HepG2 (cell line): Measurements from ENCODE around the gene LTB4R. TPM values are rescaled to one million over a fixed set of nuclear protein-coding genes. Genes with fewer than 3 reads are reported as not detected.

Source experiments
- AHR ChIP-seq: IDR thresholded peaks from 2 replicates; pipeline ENCODE4 v1.6.1; 2018; ENCODE audit warnings: missing genetic modification reagents, missing compliant biosample characterization
- ARID2 ChIP-seq: sonication (generic); formaldehyde crosslinking; IDR thresholded peaks from 2 replicates; pipeline ENCODE4 v1.8.1; 2022; ENCODE audit warnings: mild to moderate bottlenecking, missing genetic modification reagents, borderline replicate concordance
- CEBPG ChIP-seq: IDR thresholded peaks from 2 replicates; pipeline ENCODE4 v1.6.1; 2016
- DNMT3B ChIP-seq: conservative IDR thresholded peaks from 2 replicates; pipeline ENCODE4 v1.6.1; 2016; ENCODE audit warnings: missing biosample characterization, control low read depth
- FOXM1 ChIP-seq: sonication (generic); formaldehyde crosslinking; IDR thresholded peaks from 2 replicates; pipeline ENCODE4 v1.5.0; 2020; ENCODE audit warnings: missing genetic modification reagents
- KDM6A ChIP-seq: IDR thresholded peaks from 2 replicates; pipeline ENCODE4 v1.6.1; 2016; ENCODE audit warnings: low read depth
- MIXL1 ChIP-seq: IDR thresholded peaks from 2 replicates; pipeline ENCODE4 v1.6.1; 2016
- MXD4 ChIP-seq: IDR thresholded peaks from 2 replicates; pipeline ENCODE4 v1.6.1; 2016; ENCODE audit warnings: mild to moderate bottlenecking, missing biosample characterization, missing genetic modification reagents
- MXI1 ChIP-seq: IDR thresholded peaks from 3 replicates; pipeline ENCODE4 v1.6.1; 2012; ENCODE audit warnings: low read depth, low read length, inconsistent platforms, borderline replicate concordance
- MYC ChIP-seq: sonication (generic); formaldehyde crosslinking; IDR thresholded peaks from 2 replicates; pipeline ENCODE4 v1.9.0; 2021; ENCODE audit warnings: missing genetic modification reagents, borderline replicate concordance
- MYNN ChIP-seq: sonication (generic); formaldehyde crosslinking; IDR thresholded peaks from 2 replicates; pipeline ENCODE4 v1.4.0; 2020; ENCODE audit warnings: mild to moderate bottlenecking, low read depth, missing genetic modification reagents
- NBN ChIP-seq: fragments of 450-650 bp; conservative IDR thresholded peaks from 2 replicates; pipeline ENCODE4 v1.6.1; 2017
- REL ChIP-seq: sonication (generic); formaldehyde crosslinking; conservative IDR thresholded peaks from 2 replicates; pipeline ENCODE4 v1.8.0; 2022; ENCODE audit warnings: mild to moderate bottlenecking, missing genetic modification reagents, moderate library complexity
- SOX13 ChIP-seq, 3 experiments: fragments of 450-650 bp in 1 of 3; sonication (generic) in 1 of 3; formaldehyde crosslinking in 1 of 3; IDR thresholded peaks in 2 of 3; conservative IDR thresholded peaks in 1 of 3; 2 replicates each; pipeline versions ENCODE4 v1.5.0 to v1.6.1; 2016 to 2020; ENCODE audit warnings: antibody characterized with exemption in 1 of 3, mild to moderate bottlenecking in 1 of 3, missing compliant biosample characterization in 1 of 3, missing genetic modification reagents in 1 of 3, moderate library complexity in 1 of 3
- TBP ChIP-seq: sonication (generic); formaldehyde crosslinking; IDR thresholded peaks from 2 replicates; pipeline ENCODE4 v1.5.0; 2020; ENCODE audit warnings: missing genetic modification reagents
- TSC22D2 ChIP-seq: sonication (generic); formaldehyde crosslinking; IDR thresholded peaks from 2 replicates; pipeline ENCODE4 v1.5.1; 2020; ENCODE audit warnings: missing genetic modification reagents, mild to moderate bottlenecking, borderline replicate concordance
- ZBTB3 ChIP-seq: sonication (generic); formaldehyde crosslinking; IDR thresholded peaks from 2 replicates; pipeline ENCODE4 v1.4.0; 2020; ENCODE audit warnings: low read depth, mild to moderate bottlenecking, moderate library complexity, missing genetic modification reagents, borderline replicate concordance
- ZKSCAN5 ChIP-seq: sonication (generic); formaldehyde crosslinking; IDR thresholded peaks from 2 replicates; pipeline ENCODE4 v1.5.1; 2020; ENCODE audit warnings: mild to moderate bottlenecking, missing genetic modification reagents
- ZNF260 ChIP-seq: sonication (generic); formaldehyde crosslinking; IDR thresholded peaks from 2 replicates; pipeline ENCODE4 v1.4.0; 2020; ENCODE audit warnings: missing genetic modification reagents, low read depth, mild to moderate bottlenecking, borderline replicate concordance
- ZNF263 ChIP-seq: sonication (generic); formaldehyde crosslinking; IDR thresholded peaks from 2 replicates; pipeline ENCODE4 v1.4.0; 2020; ENCODE audit warnings: missing genetic modification reagents
- ZNF570 ChIP-seq: sonication (generic); formaldehyde crosslinking; IDR thresholded peaks from 2 replicates; pipeline ENCODE4 v1.4.0; 2020; ENCODE audit warnings: mild to moderate bottlenecking, missing genetic modification reagents, borderline replicate concordance
- ZNF746 ChIP-seq: sonication (generic); formaldehyde crosslinking; IDR thresholded peaks from 2 replicates; pipeline ENCODE4 v1.8.0; 2022; ENCODE audit warnings: mild to moderate bottlenecking, missing genetic modification reagents
- polyA plus RNA-seq, 8 experiments: library from polyadenylated mRNA; depleted of rRNA in 3 of 8; stranded (reverse) in 7 of 8; unstranded in 1 of 8; fragments of >200 nt; fragmentation: Illumina TruSeq in 4 of 8; extraction: Trizol in 4 of 8; gene quantifications; 2 replicates each; pipeline versions ENCODE4 v1.2.1 to v1.2.3, GENCODE V29; 2011 to 2016; ENCODE audit warnings: low read depth in 4 of 8, missing spikeins in 1 of 8, mixed read lengths in 1 of 8; ENCODE audit not compliant: insufficient read depth in 1 of 8
- total RNA-seq, 5 experiments: library from RNA; depleted of rRNA; stranded (reverse); fragments of >200 nt; fragmentation: Illumina TruSeq; extraction: Trizol; gene quantifications; 2 replicates each; pipeline ENCODE4 v1.2.3, GENCODE V29; 2016; ENCODE audit warnings: low read depth in 1 of 5
- TF ChIP-seq, protein P1 (sequence below): sonication (generic); formaldehyde crosslinking; IDR thresholded peaks from 2 replicates; pipeline ENCODE4 v1.5.1; 2020; ENCODE audit warnings: missing genetic modification reagents, mild to moderate bottlenecking, borderline replicate concordance
- TF ChIP-seq, protein P2 (sequence below): sonication (generic); formaldehyde crosslinking; IDR thresholded peaks from 2 replicates; pipeline ENCODE4 v1.9.0; 2021; ENCODE audit warnings: missing genetic modification reagents, borderline replicate concordance
- TF ChIP-seq, protein P3 (sequence below): sonication (generic); formaldehyde crosslinking; IDR thresholded peaks from 2 replicates; pipeline ENCODE4 v1.9.0; 2022; ENCODE audit warnings: low read depth, missing genetic modification reagents

The LTB4R gene
- total and polyA plus RNA-seq, 2 of the 13 experiments (the other 11 are each of a cell fraction or from before 2014, with no cell fraction given) = 3.2 to 8.2 TPM

DNA sequence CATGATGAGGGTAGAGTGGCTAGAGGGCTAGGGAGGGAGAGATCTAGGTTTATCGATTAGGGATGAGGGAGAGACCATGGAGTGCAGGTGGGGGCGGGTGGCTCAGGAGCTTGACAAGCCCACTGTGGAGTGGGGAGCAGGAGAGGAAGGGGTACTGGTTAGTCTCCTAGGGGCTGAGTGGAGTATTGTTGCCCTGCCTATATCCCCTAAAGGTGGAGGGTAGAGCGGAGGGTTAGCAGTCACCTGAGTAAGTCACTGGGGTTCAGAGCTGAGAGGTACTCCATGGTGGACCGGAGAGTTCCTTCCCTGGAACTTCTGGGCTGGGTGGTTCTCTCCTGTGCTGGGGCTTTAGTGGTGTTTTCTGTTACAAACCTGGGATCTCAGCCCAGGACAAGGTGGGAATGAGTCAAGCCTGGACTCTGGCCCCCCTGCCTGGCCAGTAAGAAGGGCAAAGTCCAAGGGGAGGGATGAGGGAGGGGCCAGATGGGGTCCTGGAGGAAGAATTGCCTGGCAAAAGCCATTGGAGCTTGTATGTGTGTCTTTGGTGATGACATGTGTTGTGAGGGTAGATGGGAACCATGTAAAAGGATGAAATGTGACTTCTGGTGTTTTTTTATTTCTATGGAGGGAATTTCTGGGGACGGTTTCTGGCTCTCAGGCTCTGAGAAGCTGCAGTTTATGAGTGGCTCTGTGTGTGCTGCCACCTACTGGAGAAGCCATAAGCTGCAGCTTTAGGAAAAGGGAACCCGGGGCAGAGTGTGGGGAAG is 3.5 kb upstream of the LTB4R start, which contains the start of gene CIDEB (continued):
- TF ChIP-seq DNMT3B (CRISPR knock-in tag) = peak; percentile 96
- TF ChIP-seq KDM6A = peak; percentile 99
- TF ChIP-seq MIXL1 (CRISPR knock-in tag) = peak; percentile 96
- TF ChIP-seq ZNF260 = no peak
- TF ChIP-seq, protein P1, sequence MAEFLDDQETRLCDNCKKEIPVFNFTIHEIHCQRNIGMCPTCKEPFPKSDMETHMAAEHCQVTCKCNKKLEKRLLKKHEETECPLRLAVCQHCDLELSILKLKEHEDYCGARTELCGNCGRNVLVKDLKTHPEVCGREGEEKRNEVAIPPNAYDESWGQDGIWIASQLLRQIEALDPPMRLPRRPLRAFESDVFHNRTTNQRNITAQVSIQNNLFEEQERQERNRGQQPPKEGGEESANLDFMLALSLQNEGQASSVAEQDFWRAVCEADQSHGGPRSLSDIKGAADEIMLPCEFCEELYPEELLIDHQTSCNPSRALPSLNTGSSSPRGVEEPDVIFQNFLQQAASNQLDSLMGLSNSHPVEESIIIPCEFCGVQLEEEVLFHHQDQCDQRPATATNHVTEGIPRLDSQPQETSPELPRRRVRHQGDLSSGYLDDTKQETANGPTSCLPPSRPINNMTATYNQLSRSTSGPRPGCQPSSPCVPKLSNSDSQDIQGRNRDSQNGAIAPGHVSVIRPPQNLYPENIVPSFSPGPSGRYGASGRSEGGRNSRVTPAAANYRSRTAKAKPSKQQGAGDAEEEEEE = peak; percentile 48; the same call in 1 of the 2 replicates
- TF ChIP-seq MXI1 = peak; percentile 75; the same call in 1 of the 3 replicates
- TF ChIP-seq ZKSCAN5 (CRISPR knock-in tag) = no peak; the same call in 1 of the 2 replicates
- TF ChIP-seq NBN = 0 out of 2 replicates have a peak, but pooled peaks have one; percentile 34
- TF ChIP-seq, protein P2, sequence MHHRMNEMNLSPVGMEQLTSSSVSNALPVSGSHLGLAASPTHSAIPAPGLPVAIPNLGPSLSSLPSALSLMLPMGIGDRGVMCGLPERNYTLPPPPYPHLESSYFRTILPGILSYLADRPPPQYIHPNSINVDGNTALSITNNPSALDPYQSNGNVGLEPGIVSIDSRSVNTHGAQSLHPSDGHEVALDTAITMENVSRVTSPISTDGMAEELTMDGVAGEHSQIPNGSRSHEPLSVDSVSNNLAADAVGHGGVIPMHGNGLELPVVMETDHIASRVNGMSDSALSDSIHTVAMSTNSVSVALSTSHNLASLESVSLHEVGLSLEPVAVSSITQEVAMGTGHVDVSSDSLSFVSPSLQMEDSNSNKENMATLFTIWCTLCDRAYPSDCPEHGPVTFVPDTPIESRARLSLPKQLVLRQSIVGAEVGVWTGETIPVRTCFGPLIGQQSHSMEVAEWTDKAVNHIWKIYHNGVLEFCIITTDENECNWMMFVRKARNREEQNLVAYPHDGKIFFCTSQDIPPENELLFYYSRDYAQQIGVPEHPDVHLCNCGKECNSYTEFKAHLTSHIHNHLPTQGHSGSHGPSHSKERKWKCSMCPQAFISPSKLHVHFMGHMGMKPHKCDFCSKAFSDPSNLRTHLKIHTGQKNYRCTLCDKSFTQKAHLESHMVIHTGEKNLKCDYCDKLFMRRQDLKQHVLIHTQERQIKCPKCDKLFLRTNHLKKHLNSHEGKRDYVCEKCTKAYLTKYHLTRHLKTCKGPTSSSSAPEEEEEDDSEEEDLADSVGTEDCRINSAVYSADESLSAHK (CRISPR knock-in tag) = no peak
- TF ChIP-seq ZNF263 (CRISPR knock-in tag) = peak; percentile 99
- TF ChIP-seq CEBPG (CRISPR knock-in tag) = peak; percentile 71
- TF ChIP-seq TSC22D2 (CRISPR knock-in tag) = peak; percentile 37; the same call in 1 of the 2 replicates
- TF ChIP-seq TBP (CRISPR knock-in tag) = no peak
- TF ChIP-seq ZNF570 (CRISPR knock-in tag) = peak; percentile 66; the same call in 1 of the 2 replicates
- no peak for TF ChIP-seq REL (CRISPR knock-in tag)
- 0 out of 2 replicates have a peak, but pooled peaks have one; percentile 44 for TF ChIP-seq ARID2
- peak; percentile 77; the same call in 1 of the 2 replicates for TF ChIP-seq MYC
- no peak for TF ChIP-seq SOX13 (IDR thresholded peaks at IDR 0.05)
- TF ChIP-seq SOX13 (CRISPR knock-in tag; conservative IDR thresholded peaks at IDR 0.05 in 1 of 2, IDR thresholded peaks at IDR 0.05 in 1 of 2) = peak; percentile 80 to 87
- TF ChIP-seq ZNF746 = no peak
- peak; percentile 95 for TF ChIP-seq MXD4 (CRISPR knock-in tag)
- 0 out of 2 replicates have a peak, but pooled peaks have one; percentile 95 for TF ChIP-seq MYNN
- peak; percentile 85 for TF ChIP-seq AHR (CRISPR knock-in tag)
- no peak for TF ChIP-seq FOXM1 (CRISPR knock-in tag)
- TF ChIP-seq, protein P3, sequence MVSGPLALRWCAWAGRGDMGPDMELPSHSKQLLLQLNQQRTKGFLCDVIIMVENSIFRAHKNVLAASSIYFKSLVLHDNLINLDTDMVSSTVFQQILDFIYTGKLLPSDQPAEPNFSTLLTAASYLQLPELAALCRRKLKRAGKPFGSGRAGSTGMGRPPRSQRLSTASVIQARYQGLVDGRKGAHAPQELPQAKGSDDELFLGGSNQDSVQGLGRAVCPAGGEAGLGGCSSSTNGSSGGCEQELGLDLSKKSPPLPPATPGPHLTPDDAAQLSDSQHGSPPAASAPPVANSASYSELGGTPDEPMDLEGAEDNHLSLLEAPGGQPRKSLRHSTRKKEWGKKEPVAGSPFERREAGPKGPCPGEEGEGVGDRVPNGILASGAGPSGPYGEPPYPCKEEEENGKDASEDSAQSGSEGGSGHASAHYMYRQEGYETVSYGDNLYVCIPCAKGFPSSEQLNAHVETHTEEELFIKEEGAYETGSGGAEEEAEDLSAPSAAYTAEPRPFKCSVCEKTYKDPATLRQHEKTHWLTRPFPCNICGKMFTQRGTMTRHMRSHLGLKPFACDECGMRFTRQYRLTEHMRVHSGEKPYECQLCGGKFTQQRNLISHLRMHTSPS (CRISPR knock-in tag) = peak; percentile 54
- TF ChIP-seq ZBTB3 = peak; percentile 90; the same call in 1 of the 2 replicates
